Activated effector memory CD4-positive, alpha-beta T cell treated with Interleukin-2 at 50 U/mL for 16 hours (primary cell): ENCODE results near the gene OR1E1.
"Not testable (repeated sequence)": the region's sequence is repeated elsewhere in the genome, so short reads cannot be mapped to it uniquely, and the experiment has no call there.

Experiments used
- DNase-seq: peaks from one replicate; pipeline ENCODE4 v3.0.0-alpha.2; 2020

Gene OR1E1

GRCh38 chr17:3398310-3398709, at the start of gene OR1E1:
Gene OR1E1 (minus strand): TSS chr17:3398410. CDS start chr17:3398410, 0 bp downstream.
- no peak for DNase-seq

DNA sequence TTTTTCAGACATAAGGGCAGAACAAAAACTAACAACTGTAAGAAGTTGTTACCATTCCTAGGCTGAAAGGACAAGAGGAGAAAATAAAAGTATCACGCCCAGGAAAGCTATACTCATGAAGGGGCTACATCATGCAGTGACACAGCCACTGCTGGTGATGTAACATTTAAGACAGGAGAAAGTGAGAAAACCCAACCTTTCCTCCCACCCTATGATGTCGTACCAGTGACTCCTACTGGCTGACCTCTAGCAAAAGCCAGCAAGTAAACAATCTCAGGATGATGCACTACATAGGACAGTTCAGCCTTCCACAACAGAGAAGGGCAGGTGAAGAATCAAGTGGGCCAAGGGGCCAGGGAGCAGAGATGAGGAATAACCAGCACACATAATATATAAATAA, 49.4 kb upstream of the OR1E1 start:
- DNase-seq: no peak

DNA sequence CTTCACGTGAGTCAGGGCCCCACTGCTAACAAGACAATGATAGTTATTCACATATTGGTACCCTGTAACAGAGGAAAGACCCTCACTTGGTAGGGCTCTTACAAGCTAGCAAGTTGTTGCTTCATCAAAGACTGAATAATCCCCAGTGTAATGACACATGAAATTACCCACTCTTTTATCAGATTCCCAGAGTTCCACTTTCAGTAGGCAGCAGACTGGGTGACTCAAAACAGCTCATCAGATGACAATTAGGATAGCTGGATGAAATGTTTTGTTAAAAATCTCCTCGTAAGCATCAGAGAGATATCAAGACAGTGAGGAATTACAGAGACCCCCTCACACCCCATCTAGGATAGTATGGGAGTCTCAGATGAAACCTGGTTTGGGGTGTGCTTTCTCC, 42.2 kb upstream of the OR1E1 start:
- DNase-seq: no peak

DNA sequence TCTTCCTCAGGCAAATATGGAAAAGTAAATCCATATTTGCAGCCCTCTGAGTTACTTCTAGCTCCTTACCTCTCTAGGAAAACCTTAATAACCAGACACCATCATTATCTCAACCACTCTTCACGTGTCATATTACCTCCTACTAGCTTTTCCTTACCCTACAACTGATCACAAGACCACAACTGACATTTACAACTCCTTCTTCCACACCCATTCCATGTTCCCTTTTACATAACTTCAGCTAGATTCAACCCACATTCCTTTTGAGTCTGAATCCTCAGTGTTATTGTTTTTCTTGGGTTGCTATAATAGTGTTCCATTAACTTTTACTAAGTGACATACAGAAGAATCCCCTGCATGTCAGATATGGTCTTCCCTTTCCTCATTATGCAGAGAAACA, 40.2 kb upstream of the OR1E1 start:
- no peak for DNase-seq

- DNase-seq: no peak
Measured at GRCh38 chr17:3433741-3434140, 35.5 kb upstream of the OR1E1 start, which contains the start of gene OR1E2. Gene OR1E2 (minus strand): TSS chr17:3433841. CDS start chr17:3433841, 0 bp downstream.

GRCh38 chr17:3433215-3433614, 35.0 kb upstream of the OR1E1 start:
- not testable (repeated sequence) for DNase-seq

- no peak for DNase-seq
Measured at GRCh38 chr17:3418222-3418621, 20.0 kb upstream of the OR1E1 start.

DNA sequence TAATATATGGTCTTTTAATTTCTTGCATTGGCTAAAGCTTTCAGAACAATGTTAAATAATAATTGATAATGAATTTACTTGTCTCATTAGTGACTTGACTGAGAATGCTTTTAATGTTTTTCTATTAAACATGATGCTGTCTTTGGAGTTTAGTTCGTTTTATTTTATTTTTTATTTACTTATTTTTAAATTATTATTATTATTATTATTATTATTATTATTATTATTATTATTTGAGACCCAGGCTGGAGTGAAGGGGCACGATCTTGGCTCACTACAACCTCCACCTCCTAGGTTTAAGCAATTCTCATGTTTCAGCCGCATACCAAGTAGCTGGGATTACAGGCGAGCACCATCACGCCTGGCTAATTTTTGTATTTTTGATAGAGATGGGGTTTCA, 17.4 kb upstream of the OR1E1 start:
- no peak for DNase-seq

GRCh38 chr17:3412216-3412615, 14.0 kb upstream of the OR1E1 start:
- not testable (repeated sequence) for DNase-seq

GRCh38 chr17:3411070-3411469, 12.9 kb upstream of the OR1E1 start, which contains the start of gene OR3A3:
Gene OR3A3 (plus strand): TSS chr17:3411370.
- DNase-seq: no peak

- DNase-seq: not testable (repeated sequence)
Measured at GRCh38 chr17:3403856-3404255, 5.6 kb upstream of the OR1E1 start.

DNA sequence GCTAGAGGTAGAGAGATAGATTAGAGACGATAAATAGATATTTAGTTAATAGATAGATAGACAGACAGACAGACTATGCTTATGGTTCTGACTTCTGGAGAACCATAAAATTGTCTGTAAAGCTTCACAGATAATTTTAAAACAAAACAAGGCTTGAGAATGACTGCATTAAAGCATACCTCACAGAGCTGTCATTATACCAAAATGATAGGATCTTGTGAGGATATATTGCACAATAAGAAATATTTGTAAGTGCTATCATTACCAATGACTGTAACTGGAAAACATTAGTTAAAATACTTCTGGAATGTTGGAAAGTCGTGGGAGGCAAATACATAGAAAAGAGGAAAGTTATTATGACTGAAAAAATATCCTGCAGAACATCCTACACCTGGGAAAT, 3.6 kb upstream of the OR1E1 start:
- DNase-seq: no peak

- DNase-seq: no peak
Measured at GRCh38 chr17:3400055-3400454, 1.8 kb upstream of the OR1E1 start.

DNA sequence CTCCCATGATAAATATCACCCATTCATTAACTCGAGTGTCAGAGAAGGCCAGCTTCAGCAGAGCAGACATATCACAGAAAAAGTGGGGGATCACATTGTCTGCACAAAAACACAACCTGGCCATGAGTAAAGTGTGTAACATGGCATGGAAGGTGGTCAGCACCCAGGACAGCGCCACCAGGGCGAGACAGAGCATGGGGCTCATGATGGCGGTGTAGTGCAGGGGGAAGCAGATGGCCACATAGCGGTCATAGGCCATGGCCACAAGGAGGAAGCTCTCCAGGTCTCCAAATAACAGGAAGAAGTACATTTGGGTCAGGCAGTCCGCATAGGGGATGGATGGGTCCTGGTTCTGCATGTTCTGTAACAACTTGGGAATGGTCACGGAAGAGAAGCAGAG, 409 bp downstream of the OR1E1 start:
- DNase-seq: not testable (repeated sequence)

- no peak for DNase-seq
Measured at GRCh38 chr17:3389791-3390190, 8.4 kb downstream of the OR1E1 start.

- peak; percentile 23 for DNase-seq
Measured at GRCh38 chr17:3385869-3386816, 12.1 kb downstream of the OR1E1 start, which contains the start of gene OR3A2. Gene OR3A2 (minus strand): TSS chr17:3386308.

GRCh38 chr17:3381957-3382356, 16.3 kb downstream of the OR1E1 start:
- DNase-seq: no peak

- DNase-seq: no peak
Measured at GRCh38 chr17:3378321-3378720, 19.9 kb downstream of the OR1E1 start.

GRCh38 chr17:3371167-3371566, 27.0 kb downstream of the OR1E1 start:
- not testable (repeated sequence) for DNase-seq
